ENCODE results near the gene DEUP1. TPM values are rescaled to one million over a fixed set of nuclear protein-coding genes. Genes with fewer than 3 reads are reported as not detected.
"Not testable (repeated sequence)": the region's sequence is repeated elsewhere in the genome, so short reads cannot be mapped to it uniquely, and the experiment has no call there.

DEUP1 gene
- polyA plus RNA-seq, 1 donor: not detected

GRCh38 chr11:93350835-93351234, 20.3 kb downstream of the DEUP1 start:
- DNase-seq (ENCODE audit: low read depth): no peak

DNA sequence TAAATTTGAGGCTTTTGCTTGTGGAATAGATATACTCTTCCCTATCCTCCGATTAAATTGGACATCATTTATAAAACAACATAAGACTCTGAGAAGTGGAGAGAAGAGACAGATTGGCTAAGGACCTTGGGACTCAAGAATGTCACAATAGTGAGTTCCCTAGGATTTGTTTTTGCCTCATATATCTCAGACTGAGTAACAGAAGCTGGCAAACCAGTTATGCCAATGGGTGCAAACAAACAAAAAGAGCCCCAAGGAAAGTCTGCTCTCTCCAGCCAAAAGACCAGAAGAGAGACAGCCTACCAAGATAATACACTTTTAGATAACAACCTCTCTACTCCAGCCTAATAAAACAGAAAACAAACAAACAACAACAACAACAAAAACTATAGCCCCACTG, 28.9 kb downstream of the DEUP1 start:
- no peak for DNase-seq (ENCODE audit: low read depth)

GRCh38 chr11:93361435-93361834, 30.9 kb downstream of the DEUP1 start:
- DNase-seq (ENCODE audit: low read depth): no peak

- DNase-seq (ENCODE audit: low read depth): no peak
Measured at GRCh38 chr11:93368022-93368421, 37.5 kb downstream of the DEUP1 start.

DNA sequence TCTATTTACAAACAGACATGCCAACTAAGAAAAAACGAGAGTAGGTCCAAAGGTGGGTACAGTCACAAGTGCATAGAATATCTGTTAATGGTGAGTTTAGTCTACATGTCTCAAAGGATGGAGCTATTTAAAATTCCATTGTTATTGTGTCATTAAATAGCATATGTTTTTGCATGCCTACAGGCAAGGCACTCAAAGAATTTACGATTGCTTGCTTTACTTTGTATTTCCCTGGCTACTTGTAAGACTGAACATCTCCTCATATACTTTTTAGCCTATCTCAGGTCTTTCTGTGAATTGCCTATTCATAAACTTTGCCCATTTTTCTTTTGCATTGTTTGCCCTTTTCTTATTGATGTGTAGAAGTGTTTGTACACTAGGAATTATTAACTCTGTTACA, 39.7 kb downstream of the DEUP1 start:
- no peak for DNase-seq (ENCODE audit: low read depth)

DNA sequence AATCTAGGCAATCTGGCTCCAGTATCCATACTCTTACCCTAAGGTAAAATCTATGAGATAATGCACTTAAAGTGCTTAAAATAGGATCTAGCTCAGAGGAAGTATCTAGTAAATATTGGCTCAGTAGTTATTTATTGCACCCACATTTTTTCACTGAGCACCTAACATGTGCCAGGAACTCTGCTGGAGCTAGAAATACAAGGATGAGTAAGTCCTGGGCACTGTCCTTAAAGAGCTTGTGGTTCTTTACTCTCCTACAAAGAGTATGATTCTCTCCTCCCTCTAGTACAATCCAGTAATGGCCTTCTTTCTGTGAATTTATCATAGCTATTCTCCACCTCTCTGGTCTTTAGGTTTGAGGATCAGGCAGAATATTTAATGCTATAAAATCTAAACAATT, 59.2 kb downstream of the DEUP1 start:
- DNase-seq (ENCODE audit: low read depth): no peak

GRCh38 chr11:93392867-93393266, 62.3 kb downstream of the DEUP1 start:
- no peak for DNase-seq (ENCODE audit: low read depth)

- DNase-seq (ENCODE audit: low read depth): no peak
Measured at GRCh38 chr11:93393386-93393785, 62.8 kb downstream of the DEUP1 start.

DNA sequence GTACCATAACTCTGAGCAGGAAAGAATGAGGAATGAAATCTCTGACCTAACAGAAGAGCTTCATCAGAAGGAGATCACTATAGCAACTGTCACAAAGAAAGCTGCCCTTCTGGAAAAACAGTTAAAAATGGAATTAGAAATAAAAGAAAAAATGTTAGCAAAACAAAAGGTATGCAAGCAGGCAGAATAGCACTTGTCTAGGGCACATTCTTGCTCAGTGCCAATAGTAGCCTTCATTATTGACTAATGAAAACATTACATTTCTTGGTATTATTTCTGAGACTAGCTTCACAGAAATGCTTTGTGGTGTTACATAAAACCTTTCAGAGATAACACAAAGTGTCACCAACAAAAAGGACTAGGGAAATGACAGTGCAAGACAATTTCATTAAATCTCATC, 63.9 kb downstream of the DEUP1 start:
- no peak for DNase-seq (ENCODE audit: low read depth)

- no peak for DNase-seq (ENCODE audit: low read depth)
Measured at GRCh38 chr11:93396316-93396715, 65.8 kb downstream of the DEUP1 start.

DNA sequence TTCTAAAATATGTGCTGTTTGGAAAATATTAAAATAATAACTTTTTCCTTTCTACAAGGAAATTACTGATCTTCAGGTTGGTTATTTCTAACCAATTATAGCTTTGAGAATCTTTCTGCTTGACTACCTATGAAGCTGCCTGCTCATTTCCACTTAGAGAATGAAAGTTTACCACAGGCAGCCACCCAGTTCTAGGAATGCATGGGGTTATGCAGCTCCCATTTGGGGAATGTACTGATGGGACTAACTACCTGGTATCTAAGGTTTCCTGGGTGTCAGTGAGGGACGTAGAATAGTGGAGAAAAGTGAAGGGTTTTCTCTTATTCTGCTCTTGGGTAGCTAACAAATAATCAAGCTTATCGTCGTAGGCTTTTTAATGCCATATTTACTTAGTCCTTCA, 73.4 kb downstream of the DEUP1 start:
- DNase-seq (ENCODE audit: low read depth): no peak

DNA sequence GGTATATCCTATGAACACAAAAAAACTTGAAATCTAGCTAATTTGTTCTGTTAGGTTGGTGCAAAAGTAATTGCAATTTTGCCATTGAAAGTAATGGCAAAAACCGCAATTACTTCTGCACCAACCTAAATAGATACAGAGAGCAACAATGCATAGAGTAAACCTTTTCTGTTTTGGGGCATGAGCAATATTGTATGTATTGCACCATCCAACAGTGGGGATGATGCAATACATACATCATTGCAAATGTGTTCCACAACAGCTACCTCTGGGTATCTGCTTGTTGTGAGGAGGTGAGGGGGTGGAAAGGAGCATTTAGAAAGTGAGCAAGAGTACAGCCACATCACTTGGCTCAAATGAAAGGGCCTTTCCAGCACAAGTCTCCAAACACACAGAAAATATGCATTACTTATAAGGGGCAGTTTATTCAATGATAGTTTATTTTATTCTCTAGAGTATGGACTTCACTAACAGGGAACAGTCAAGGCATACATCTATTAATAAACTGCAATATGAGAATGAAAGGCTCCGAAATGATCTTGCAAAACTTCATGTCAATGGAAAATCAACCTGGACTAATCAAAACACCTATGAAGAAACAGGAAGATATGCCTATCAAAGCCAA, 77.3 kb downstream of the DEUP1 start:
- DNase-seq (ENCODE audit: low read depth): no peak

DNA sequence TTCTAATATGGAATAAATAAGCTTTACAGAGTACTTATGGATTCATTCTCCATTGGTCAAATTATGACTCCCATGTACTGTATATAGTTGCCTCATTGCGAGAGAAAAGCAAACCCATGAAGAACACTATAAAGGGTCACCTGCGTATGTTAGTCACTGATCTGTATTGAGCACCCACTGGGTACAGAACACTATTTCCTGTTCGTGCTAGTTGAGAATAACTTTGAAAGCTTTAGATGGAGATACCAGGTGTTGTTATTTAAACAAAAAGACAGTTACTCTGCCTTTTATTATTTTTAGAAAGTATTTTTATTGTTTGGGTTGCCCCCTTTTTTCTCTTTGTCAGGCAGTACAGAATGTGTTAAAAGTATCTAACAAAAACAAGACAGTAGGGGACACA, 79.9 kb downstream of the DEUP1 start:
- DNase-seq (ENCODE audit: low read depth): no peak

DNA sequence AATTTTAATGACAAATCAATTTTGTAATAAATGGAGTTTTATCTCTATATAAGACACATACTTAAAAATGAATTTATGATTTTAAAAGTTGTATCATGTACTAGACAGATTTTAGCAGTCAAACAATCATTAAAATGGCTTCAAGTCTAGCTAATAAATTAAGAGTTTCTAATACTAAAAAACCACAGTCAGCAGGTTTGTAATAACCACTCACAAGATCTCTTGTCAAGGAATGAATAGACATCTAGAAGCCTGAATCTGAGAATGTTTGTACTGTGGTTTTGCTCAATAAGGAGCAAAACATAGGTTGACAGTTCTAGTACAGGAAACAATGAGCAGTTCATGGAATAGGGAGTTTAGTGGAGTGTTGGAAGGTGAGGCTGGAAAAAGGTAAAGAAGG, 81.2 kb downstream of the DEUP1 start:
- DNase-seq (ENCODE audit: low read depth): no peak

GRCh38 chr11:93432247-93432646, 101.7 kb downstream of the DEUP1 start:
- DNase-seq (ENCODE audit: low read depth): no peak

GRCh38 chr11:93443232-93443631, 112.7 kb downstream of the DEUP1 start:
- DNase-seq (ENCODE audit: low read depth): not testable (repeated sequence)

GRCh38 chr11:93444617-93445073, 114.1 kb downstream of the DEUP1 start:
- no peak for DNase-seq (ENCODE audit: low read depth)

DNA sequence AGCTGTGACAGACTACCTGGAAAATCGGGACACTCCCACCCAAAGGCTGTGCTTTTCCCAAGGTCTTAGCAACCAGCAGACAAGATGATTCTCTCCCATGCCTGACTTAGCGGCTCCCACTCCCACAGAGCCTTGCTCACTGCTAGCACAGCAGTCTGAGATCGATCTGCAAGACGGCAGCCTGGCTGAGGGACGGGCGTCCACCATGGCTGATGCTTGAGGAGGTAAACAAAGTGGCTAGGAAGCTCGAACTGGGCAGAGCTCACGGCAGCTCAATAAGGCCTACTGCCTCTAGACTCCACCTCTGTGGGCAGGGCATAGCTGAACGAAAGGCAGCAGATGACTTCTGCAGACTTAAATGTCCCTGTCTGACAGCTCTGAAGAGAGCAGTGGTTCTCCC, 127.7 kb downstream of the DEUP1 start:
- no peak for DNase-seq (ENCODE audit: low read depth)

GRCh38 chr11:93463666-93464065, 133.1 kb downstream of the DEUP1 start:
- DNase-seq (ENCODE audit: low read depth): not testable (repeated sequence)

DNA sequence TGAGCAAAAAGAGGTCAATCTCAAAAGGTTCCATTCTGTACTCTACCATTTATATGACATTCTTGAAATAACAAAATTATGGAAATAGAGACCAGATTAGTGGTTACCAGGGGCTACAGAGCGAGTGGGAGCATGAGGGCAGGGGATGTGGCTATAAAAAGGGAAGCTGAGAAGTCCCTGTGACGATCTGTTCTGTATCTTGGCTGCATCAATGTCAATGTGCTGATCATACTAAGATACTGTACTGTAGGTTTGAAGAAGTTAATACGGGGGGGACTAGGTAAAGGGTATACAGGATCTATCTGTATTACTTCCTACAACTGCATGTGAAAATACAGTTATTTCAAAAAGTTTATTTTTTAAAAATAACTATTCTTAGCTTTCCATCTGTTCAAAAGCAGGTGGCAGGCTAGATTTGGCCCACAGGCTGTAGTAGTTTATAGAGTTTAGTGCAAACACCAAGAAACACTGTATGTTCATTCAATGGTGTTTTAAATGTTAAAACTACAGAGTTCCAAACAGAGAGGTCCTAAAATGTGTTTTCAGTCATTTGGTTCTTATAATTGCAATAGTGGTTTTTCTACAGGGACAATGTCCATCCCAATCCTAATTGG, 134.5 kb downstream of the DEUP1 start:
- no peak for DNase-seq (ENCODE audit: low read depth)

GRCh38 chr11:93467054-93467453, 136.5 kb downstream of the DEUP1 start:
- DNase-seq (ENCODE audit: low read depth): no peak

- no peak for DNase-seq (ENCODE audit: low read depth)
Measured at GRCh38 chr11:93468290-93468689, 137.7 kb downstream of the DEUP1 start.

- no peak for DNase-seq (ENCODE audit: low read depth)
Measured at GRCh38 chr11:93474123-93474522, 143.6 kb downstream of the DEUP1 start.

- DNase-seq (ENCODE audit: low read depth): no peak
Measured at GRCh38 chr11:93476796-93477195, 146.3 kb downstream of the DEUP1 start.

All from forelimb muscle (tissue), 1 donor.